Thyroid gland (tissue), 4 donors: ENCODE results near the gene MRPL23.

Source experiments
- POLR2A ChIP-seq, 2 donors: fragments of 450-650 bp; IDR thresholded peaks; one replicate each; pipeline ENCODE4 v1.6.1; 2017; ENCODE audit warnings: antibody characterized with exemption in 2 of 2, mild to moderate bottlenecking in 2 of 2, moderate library complexity in 1 of 2
- TF ChIP-seq, protein P1 (sequence below), 6 experiments: fragments of 200-600 bp in 3 of 6; fragments of 450-650 bp in 3 of 6; sonication (generic) in 3 of 6; IDR thresholded peaks; one replicate each; pipeline ENCODE4 v1.5.1; 2016 to 2019; ENCODE audit warnings: antibody characterized with exemption in 6 of 6, mild to moderate bottlenecking in 2 of 6, inconsistent platforms in 1 of 6, moderate library complexity in 1 of 6

- TF ChIP-seq, protein P1, sequence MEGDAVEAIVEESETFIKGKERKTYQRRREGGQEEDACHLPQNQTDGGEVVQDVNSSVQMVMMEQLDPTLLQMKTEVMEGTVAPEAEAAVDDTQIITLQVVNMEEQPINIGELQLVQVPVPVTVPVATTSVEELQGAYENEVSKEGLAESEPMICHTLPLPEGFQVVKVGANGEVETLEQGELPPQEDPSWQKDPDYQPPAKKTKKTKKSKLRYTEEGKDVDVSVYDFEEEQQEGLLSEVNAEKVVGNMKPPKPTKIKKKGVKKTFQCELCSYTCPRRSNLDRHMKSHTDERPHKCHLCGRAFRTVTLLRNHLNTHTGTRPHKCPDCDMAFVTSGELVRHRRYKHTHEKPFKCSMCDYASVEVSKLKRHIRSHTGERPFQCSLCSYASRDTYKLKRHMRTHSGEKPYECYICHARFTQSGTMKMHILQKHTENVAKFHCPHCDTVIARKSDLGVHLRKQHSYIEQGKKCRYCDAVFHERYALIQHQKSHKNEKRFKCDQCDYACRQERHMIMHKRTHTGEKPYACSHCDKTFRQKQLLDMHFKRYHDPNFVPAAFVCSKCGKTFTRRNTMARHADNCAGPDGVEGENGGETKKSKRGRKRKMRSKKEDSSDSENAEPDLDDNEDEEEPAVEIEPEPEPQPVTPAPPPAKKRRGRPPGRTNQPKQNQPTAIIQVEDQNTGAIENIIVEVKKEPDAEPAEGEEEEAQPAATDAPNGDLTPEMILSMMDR (IDR thresholded peaks at IDR 0.05), result no peak
- TF ChIP-seq POLR2A (IDR thresholded peaks at IDR 0.05), result no peak
These were observed 38.5 kb upstream of the MRPL23 start for GRCh38 chr11:1908618-1909017.
